K562 (cell line): ENCODE results near the gene SPRYD7. TPM values are rescaled to one million over a fixed set of nuclear protein-coding genes. Genes with fewer than 3 reads are reported as not detected.

Experiments used
- ATAC-seq: fragments of 200-7000 bp; cut with Tn5 transposase; 3 replicates; pipeline ENCODE4 v1.9.1; 2020; ENCODE audit warnings: moderate library complexity
- BruUV-seq: library from RNA; stranded (reverse); fragments of 400-500 nt; replicated peaks from 2 replicates; lab custom pipeline; 2021; lab: Mats Ljungman, UMichigan
- CTCF ChIA-PET: fragments of 300-600 bp; formaldehyde crosslinking; extraction: SDS; loops from one replicate; lab custom pipeline; 2021; ENCODE audit warnings: low intra/inter-chr PET ratio; lab: Yijun Ruan, JAX
- POLR2A ChIA-PET: fragments of 300-600, 350-650 bp; sonication (Branson Sonifier 250); formaldehyde crosslinking; extraction: SDS; loops from one replicate; lab custom pipeline; 2021; ENCODE audit warnings: antibody characterized with exemption, inconsistent platforms; lab: Yijun Ruan, JAX
- DNase-seq, 4 experiments: peaks; one replicate each; pipeline versions ENCODE4 v3.0.0 to v3.0.0-alpha.2; 2011 to 2018; ENCODE audit warnings: low spot score in 3 of 4, mixed read lengths in 3 of 4; ENCODE audit errors: extremely low read depth in 1 of 4
- FAIRE-seq: peaks from 2 replicates; lab custom pipeline; 2011; peaks lifted over from hg19 to GRCh38; lab: Jason Lieb, UNC
- H2AFZ ChIP-seq: 2 replicates; pipeline ENCODE4 v1.6.0; 2011; ENCODE audit warnings: low read depth, low read length, control low read depth, inconsistent platforms
- H3K27ac ChIP-seq: fragments of 200-600 bp; 3 replicates; pipeline ENCODE4 v1.8.0; 2011; ENCODE audit warnings: low read depth, mild to moderate bottlenecking, control low read depth, inconsistent platforms, low read length, moderate library complexity, mixed read lengths; ENCODE audit errors: extremely low read depth
- H3K27me3 ChIP-seq, 2 experiments: fragments of 300-600 bp in 1 of 2; 2 replicates in 1 of 2; 3 replicates in 1 of 2; pipeline versions ENCODE4 v1.6.0 to v1.8.0; 2011; ENCODE audit warnings: inconsistent platforms in 2 of 2, low read length in 2 of 2, mild to moderate bottlenecking in 1 of 2, mixed read lengths in 1 of 2, moderate library complexity in 1 of 2; ENCODE audit not compliant: control insufficient read depth in 2 of 2, insufficient read depth in 2 of 2
- H3K36me3 ChIP-seq: fragments of 300-600 bp; 3 replicates; pipeline ENCODE4 v1.8.0; 2011; ENCODE audit warnings: mild to moderate bottlenecking, low read length, inconsistent platforms; ENCODE audit not compliant: control insufficient read depth, insufficient read depth
- H3K4me1 ChIP-seq, 2 experiments: fragments of 200-600 bp in 1 of 2; replicated peaks in 1 of 2; 2 replicates in 1 of 2; 3 replicates in 1 of 2; pipeline versions ENCODE4 v1.5.1 to v1.8.0; 2011; ENCODE audit warnings: inconsistent platforms in 2 of 2, low read length in 2 of 2, mild to moderate bottlenecking in 1 of 2, mixed read lengths in 1 of 2, moderate library complexity in 1 of 2; ENCODE audit not compliant: control insufficient read depth in 2 of 2, insufficient read depth in 2 of 2
- H3K4me2 ChIP-seq: 2 replicates; pipeline ENCODE4 v1.6.1; 2011; ENCODE audit warnings: low read length, control low read depth, inconsistent platforms, mixed read lengths; ENCODE audit not compliant: insufficient read depth
- H3K4me3 ChIP-seq: fragments of 200-600 bp; sonication (generic), shearing (Covaris generic); 2 replicates; pipeline ENCODE4 v1.5.1; 2016; ENCODE audit warnings: control low read depth, inconsistent platforms
- H3K79me2 ChIP-seq: fragments of 200-600 bp; 3 replicates; pipeline ENCODE4 v1.8.0; 2011; ENCODE audit warnings: low read length, inconsistent platforms; ENCODE audit not compliant: control insufficient read depth, insufficient read depth
- H3K9ac ChIP-seq, 2 experiments: 2 replicates each; pipeline versions ENCODE4 v1.6.0 to v1.6.1; 2011; ENCODE audit warnings: low read depth in 2 of 2, low read length in 2 of 2, control low read depth in 1 of 2, inconsistent platforms in 1 of 2, mild to moderate bottlenecking in 1 of 2, mixed read lengths in 1 of 2; ENCODE audit not compliant: insufficient read depth in 1 of 2
- H3K9me1 ChIP-seq: one replicate; pipeline ENCODE4 v1.6.0; 2011; ENCODE audit warnings: inconsistent platforms, mild to moderate bottlenecking, low read length, moderate library complexity; ENCODE audit not compliant: control insufficient read depth, insufficient read depth
- H3K9me3 ChIP-seq: replicated peaks from 2 replicates; pipeline ENCODE4 v1.5.1; 2011; ENCODE audit warnings: low read depth, low read length, inconsistent platforms; ENCODE audit not compliant: control insufficient read depth, insufficient read depth
- H4K20me1 ChIP-seq: replicated peaks from 2 replicates; pipeline ENCODE4 v1.6.1; 2011; ENCODE audit warnings: low read length, inconsistent platforms, mixed read lengths; ENCODE audit not compliant: control insufficient read depth, insufficient read depth
- BHLHE40 ChIP-seq: IDR thresholded peaks from 2 replicates; pipeline ENCODE4 v1.6.1; 2011; ENCODE audit warnings: low read length, improper control_type of control experiment
- BRD4 ChIP-seq: fragments of 200-600 bp; sonication (generic); IDR thresholded peaks from 2 replicates; pipeline ENCODE4 v1.6.1; 2017; ENCODE audit warnings: inconsistent platforms
- CC2D1A ChIP-seq: fragments of 450-650 bp; IDR thresholded peaks from 2 replicates; pipeline ENCODE4 v1.6.1; 2017; ENCODE audit warnings: mild to moderate bottlenecking
- CEBPB ChIP-seq: fragments of 450-650 bp; IDR thresholded peaks from 2 replicates; pipeline ENCODE4 v1.6.1; 2016; ENCODE audit warnings: missing genetic modification characterization, missing compliant biosample characterization
- CHD1 ChIP-seq: fragments of 200-600 bp; sonication (generic); IDR thresholded peaks from one replicate; pipeline ENCODE4 v1.6.1; 2012; ENCODE audit warnings: mild to moderate bottlenecking, moderate library complexity, low read length, inconsistent platforms
- CREB5 ChIP-seq: fragments of 250-450 bp; sonication (Bioruptor Pico); IDR thresholded peaks from 2 replicates; pipeline ENCODE4 v1.5.0; 2020; ENCODE audit warnings: mild to moderate bottlenecking
- CTBP1 ChIP-seq: fragments of 450-650 bp; IDR thresholded peaks from 2 replicates; pipeline ENCODE4 v1.6.1; 2016; ENCODE audit warnings: borderline replicate concordance
- HSF4 ChIP-seq: fragments of 250-450 bp; sonication (Bioruptor Pico); IDR thresholded peaks from 2 replicates; pipeline ENCODE4 v2.1.2; 2022; ENCODE audit warnings: mild to moderate bottlenecking, moderate library complexity, borderline replicate concordance
- KLF1 ChIP-seq: fragments of 450-650 bp; IDR thresholded peaks from 2 replicates; pipeline ENCODE4 v1.6.1; 2016; ENCODE audit warnings: missing genetic modification characterization, missing compliant biosample characterization
- MAFG ChIP-seq: fragments of 450-650 bp; conservative IDR thresholded peaks from 2 replicates; pipeline ENCODE4 v1.6.1; 2016; ENCODE audit warnings: missing genetic modification characterization, missing compliant biosample characterization
- NFRKB ChIP-seq: fragments of 450-650 bp; IDR thresholded peaks from 2 replicates; pipeline ENCODE4 v1.6.1; 2016; ENCODE audit warnings: low read depth
- POLR2AphosphoS2 ChIP-seq: IDR thresholded peaks from 2 replicates; pipeline ENCODE4 v1.6.1; 2012; ENCODE audit warnings: low read length, improper control_type of control experiment
- STAG1 ChIP-seq: sonication (generic); formaldehyde crosslinking; IDR thresholded peaks from 2 replicates; pipeline ENCODE4 v1.5.0; 2020; ENCODE audit warnings: missing genetic modification reagents, borderline replicate concordance
- U2AF2 ChIP-seq: fragments of 200-400 bp; formaldehyde crosslinking; optimal IDR thresholded peaks from 2 replicates; pipeline ENCODE3; 2017; ENCODE audit warnings: low read depth, mild to moderate bottlenecking, low read length
- USF2 ChIP-seq: sonication (generic); formaldehyde crosslinking; IDR thresholded peaks from 2 replicates; pipeline ENCODE4 v1.5.0; 2020; ENCODE audit warnings: missing genetic modification reagents
- ZNF140 ChIP-seq: fragments of 250-450 bp; sonication (Bioruptor Pico); IDR thresholded peaks from 2 replicates; pipeline ENCODE4 v1.8.0; 2021; ENCODE audit warnings: moderate library complexity, mild to moderate bottlenecking, inconsistent platforms
- ZNF384 ChIP-seq: IDR thresholded peaks from 2 replicates; pipeline ENCODE4 v1.6.1; 2012; ENCODE audit warnings: low read depth, low read length, improper control_type of control experiment
- ZNF780A ChIP-seq: fragments of 250-450 bp; sonication (Bioruptor Pico); IDR thresholded peaks from 2 replicates; pipeline ENCODE4 v1.5.0; 2021; ENCODE audit warnings: mild to moderate bottlenecking
- WGBS: fragments of 100-300 bp; shearing (Covaris generic); methylation state at CpG from one replicate; pipeline ENCODE4 v1.1.6; 2016; ENCODE audit warnings: low coverage, mixed read lengths; ENCODE audit not compliant: insufficient coverage; ENCODE audit errors: missing lambda C conversion rate; 5-methylcytosine and 5-hydroxymethylcytosine counted together
- in situ Hi-C: fragments of 300-500 bp; cut with MboI; formaldehyde crosslinking; loops from 4 replicates; pipeline ENCODE4 v1.15.0; 2018; ENCODE audit warnings: inconsistent platforms, mixed read lengths
- intact Hi-C: fragments of 100-400 bp; cut with micrococcal nuclease; formaldehyde crosslinking; loops from 2 replicates; pipeline ENCODE4 v1.14.2; 2022
- polyA plus RNA-seq, 8 experiments: library from polyadenylated mRNA; depleted of rRNA in 4 of 8; stranded (reverse) in 5 of 8; unstranded in 3 of 8; fragments of >200 nt; fragmentation: Nextera tagmentation in 2 of 8; fragmentation: Illumina TruSeq in 1 of 8; extraction: Ambion mirVana in 2 of 8; extraction: Trizol in 1 of 8; gene quantifications; 2 replicates each; pipeline versions ENCODE4 v1.2.1 to v1.2.3, GENCODE V29; 2011 to 2014; ENCODE audit warnings: inconsistent platforms in 1 of 8, missing spikeins in 1 of 8
- total RNA-seq, 7 experiments: library from RNA; depleted of rRNA in 6 of 7; stranded (reverse); fragments of >200 nt in 6 of 7; fragmentation: Illumina TruSeq in 2 of 7; extraction: Trizol in 2 of 7; gene quantifications; 2 replicates each; pipeline versions ENCODE4 v1.2.1 to v1.2.3, GENCODE V29; 2011 to 2021; ENCODE audit warnings: low replicate concordance in 1 of 7

SPRYD7 gene
- total and polyA plus RNA-seq, 9 of the 15 experiments (the other 6 are each of a cell fraction or from before 2014, with no cell fraction given) = 4.3 to 11.0 (median 7.9) TPM

- intact Hi-C loops (loop anchor here (1.0 to 10.0 kb wide), 4 partner anchors 548 to 1094 kb away; no protein-coding TSS in a partner anchor), in situ Hi-C loops (loop anchor here (10.0 to 25.0 kb wide), 3 partner anchors 436 to 1088 kb away; no protein-coding TSS in a partner anchor)
- FAIRE-seq (peak; percentile 94), DNase-seq (peak; percentile 59 to 77 (median 62)), ATAC-seq (peak; percentile 90)
- Histone ChIP-seq H2AFZ (no peak overlapping the region), H3K9ac (no peak overlapping the region), H3K27ac (no peak overlapping the region), H3K4me3 (no peak overlapping the region), H3K36me3 (no peaks in the 10 kb centered on the region), H3K27me3 (no peaks in the 10 kb centered on the region), H3K9me1 (no peaks in the 10 kb centered on the region), H4K20me1 (no peaks in the 10 kb centered on the region), H3K9me3 (no peaks in the 10 kb centered on the region), H3K4me2 (no peak overlapping the region), H3K79me2 (no peaks in the 10 kb centered on the region), H3K4me1 (no peaks in the 10 kb centered on the region; a peak in 3 of 5 replicates)
- ChIA-PET POLR2A (interaction anchor here (0.5 to 0.6 kb wide), 2 partner anchors 10 to 104 kb away, joined by 3 to 4 read pairs; no protein-coding TSS in a partner anchor), CTCF (interaction anchor here (1.4 kb wide), 1 partner anchor 936 kb away, joined by 6 read pairs; no protein-coding TSS in a partner anchor)
- BruUV-seq = no TSS peak
- WGBS = 38% methylated on average over 7 of the region's 8 CpGs
- TF ChIP-seq CC2D1A (0 out of 2 replicates have a peak, but pooled peaks have one; percentile 30), ZNF780A (CRISPR knock-in tag) (no peak), POLR2AphosphoS2 (no peak), U2AF2 (no peak), NFRKB (no peak), KLF1 (tag) (no peak), CEBPB (tag) (peak; percentile 36; the same call in 1 of the 2 replicates), CREB5 (CRISPR knock-in tag) (no peak), STAG1 (CRISPR knock-in tag) (peak; percentile 86; the same call in 1 of the 2 replicates), BRD4 (no peak), CHD1 (no peak), ZNF140 (CRISPR knock-in tag) (no peak), CTBP1 (peak; percentile 38; the same call in 1 of the 2 replicates), BHLHE40 (0 out of 2 replicates have a peak, but pooled peaks have one; percentile 8), HSF4 (no peak), USF2 (CRISPR knock-in tag) (no peak), ZNF384 (no peak), MAFG (no peak)
Observed at GRCh38 chr13:49976314-49977258, 40.4 kb upstream of the SPRYD7 start.
